Fibroblast of lung (primary cell): ENCODE measurements around the gene ACTL7A. TPM values are rescaled to one million over a fixed set of nuclear protein-coding genes. Genes with fewer than 3 reads are reported as not detected.

Source experiments
- DNase-seq, 2 donors: peaks; one replicate each; pipeline versions ENCODE4 v3.0.0 to v3.0.0-alpha.2; 2010; ENCODE audit warnings: low read depth in 2 of 2
- H2AFZ ChIP-seq: 2 replicates; pipeline ENCODE4 v1.5.1; 2012; ENCODE audit warnings: low read length, control low read depth, inconsistent platforms
- H3K27ac ChIP-seq: 2 replicates; pipeline ENCODE4 v1.5.1; 2011; ENCODE audit warnings: low read length, control low read depth; ENCODE audit not compliant: insufficient read depth
- H3K27me3 ChIP-seq: 2 replicates; pipeline ENCODE4 v1.5.1; 2011; ENCODE audit warnings: mild to moderate bottlenecking, low read length; ENCODE audit not compliant: control insufficient read depth, insufficient read depth
- H3K36me3 ChIP-seq: 2 replicates; pipeline ENCODE4 v1.5.1; 2011; ENCODE audit warnings: low read length; ENCODE audit not compliant: control insufficient read depth, insufficient read depth
- H3K4me1 ChIP-seq: 2 replicates; pipeline ENCODE4 v1.5.1; 2011; ENCODE audit warnings: low read length; ENCODE audit not compliant: control insufficient read depth, insufficient read depth; ENCODE audit errors: extremely low read depth
- H3K4me2 ChIP-seq: 2 replicates; pipeline ENCODE4 v1.5.1; 2011; ENCODE audit warnings: low read length, control low read depth; ENCODE audit not compliant: insufficient read depth; ENCODE audit errors: extremely low read depth
- H3K4me3 ChIP-seq, 4 experiments: fragments of 200-600 bp in 1 of 4; sonication (generic) in 1 of 4; replicated peaks in 1 of 4; 2 replicates each; pipeline ENCODE4 v1.5.1; 2011 to 2016; ENCODE audit warnings: low read length in 4 of 4, low read depth in 3 of 4, mild to moderate bottlenecking in 3 of 4, control low read depth in 2 of 4, inconsistent platforms in 1 of 4, mixed read lengths in 1 of 4; ENCODE audit not compliant: insufficient read depth in 1 of 4; ENCODE audit errors: control extremely low read depth in 1 of 4
- H3K79me2 ChIP-seq: 2 replicates; pipeline ENCODE4 v1.5.1; 2012; ENCODE audit warnings: mild to moderate bottlenecking, low read length, inconsistent platforms; ENCODE audit not compliant: control insufficient read depth, insufficient read depth
- H3K9ac ChIP-seq: 2 replicates; pipeline ENCODE4 v1.5.1; 2011; ENCODE audit warnings: mild to moderate bottlenecking, low read length, control low read depth; ENCODE audit not compliant: insufficient read depth
- H3K9me3 ChIP-seq: 2 replicates; pipeline ENCODE4 v1.5.1; 2012; ENCODE audit warnings: low read depth, low read length; ENCODE audit not compliant: control insufficient read depth, insufficient read depth
- H4K20me1 ChIP-seq: 2 replicates; pipeline ENCODE4 v1.5.1; 2011; ENCODE audit warnings: low read length; ENCODE audit not compliant: control insufficient read depth, insufficient read depth; ENCODE audit errors: extremely low read depth
- EZH2 ChIP-seq: IDR thresholded peaks from 2 replicates; pipeline ENCODE4 v1.5.1; 2012; ENCODE audit warnings: low read length, control low read depth, mild to moderate bottlenecking; ENCODE audit errors: missing control alignments
- polyA plus RNA-seq, 2 donors: library from polyadenylated mRNA; depleted of rRNA in 1 of 2; stranded (reverse) in 1 of 2; unstranded in 1 of 2; fragments of >200 nt; gene quantifications; 2 replicates each; pipeline ENCODE4 v1.2.1, GENCODE V29; 2011 to 2012; ENCODE audit warnings: missing spikeins in 1 of 2
- total RNA-seq: library from RNA; depleted of rRNA; stranded (reverse); fragments of >200 nt; gene quantifications from 2 replicates; pipeline ENCODE4 v1.2.1, GENCODE V29; 2014
- TF ChIP-seq, protein P1 (sequence below), 2 donors: IDR thresholded peaks in 1 of 2; conservative IDR thresholded peaks in 1 of 2; 1 replicate in 1 of 2; 2 replicates in 1 of 2; pipeline ENCODE4 v1.5.1; 2011 to 2012; ENCODE audit warnings: low read length in 2 of 2, control low read depth in 1 of 2, inconsistent platforms in 1 of 2, low read depth in 1 of 2, mild to moderate bottlenecking in 1 of 2

ACTL7A gene
- total and polyA plus RNA-seq, 2 donors (not counting 1 experiment from before 2014, with no cell fraction given) = not detected

DNA sequence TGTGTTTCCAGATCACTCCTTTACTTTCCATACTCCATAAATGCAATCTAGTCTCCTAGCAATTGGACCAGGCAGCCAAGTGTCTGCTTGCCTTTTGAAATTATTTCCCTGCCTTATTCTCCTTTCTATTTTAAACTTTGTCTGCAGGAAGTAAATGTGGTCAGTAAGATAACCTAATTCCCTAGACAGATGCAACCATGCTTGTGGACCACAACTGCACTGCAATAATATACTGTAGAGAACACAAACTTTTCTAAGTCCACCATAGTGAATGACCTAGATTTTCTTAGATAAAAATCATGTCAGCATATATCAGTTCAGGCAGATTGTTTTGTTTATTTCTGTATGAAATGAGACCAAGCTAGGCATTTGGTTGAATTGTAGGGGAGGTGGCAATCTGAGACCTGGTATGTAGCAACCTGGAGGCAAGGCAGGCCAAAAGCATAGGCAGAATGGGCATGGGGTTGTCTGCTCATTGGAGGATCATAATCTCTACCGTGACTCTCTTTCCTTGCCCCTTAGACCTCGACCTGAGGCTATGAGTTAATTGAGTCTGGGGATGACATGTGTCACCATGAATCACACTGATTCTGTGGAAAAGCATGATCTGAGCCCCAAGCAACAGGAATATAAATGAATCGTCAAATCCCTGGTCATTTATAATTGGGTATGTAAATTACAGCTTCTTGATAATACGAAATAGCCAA is 27.0 kb upstream of the ACTL7A start:
- Histone ChIP-seq H3K36me3 (no peaks in the 10 kb centered on the region), H3K9me3 (no peaks in the 10 kb centered on the region), H3K9ac (no peak overlapping the region), H3K4me3 (no peak overlapping the region), H4K20me1 (no peaks in the 10 kb centered on the region), H3K79me2 (no peaks in the 10 kb centered on the region), H3K27ac (no peak overlapping the region), H3K4me1 (no peaks in the 10 kb centered on the region), H3K27me3 (no peaks in the 10 kb centered on the region), H3K4me2 (no peak overlapping the region), H2AFZ (no peak overlapping the region)
- DNase-seq = no peak
- TF ChIP-seq EZH2 = no peak
- TF ChIP-seq, protein P1, sequence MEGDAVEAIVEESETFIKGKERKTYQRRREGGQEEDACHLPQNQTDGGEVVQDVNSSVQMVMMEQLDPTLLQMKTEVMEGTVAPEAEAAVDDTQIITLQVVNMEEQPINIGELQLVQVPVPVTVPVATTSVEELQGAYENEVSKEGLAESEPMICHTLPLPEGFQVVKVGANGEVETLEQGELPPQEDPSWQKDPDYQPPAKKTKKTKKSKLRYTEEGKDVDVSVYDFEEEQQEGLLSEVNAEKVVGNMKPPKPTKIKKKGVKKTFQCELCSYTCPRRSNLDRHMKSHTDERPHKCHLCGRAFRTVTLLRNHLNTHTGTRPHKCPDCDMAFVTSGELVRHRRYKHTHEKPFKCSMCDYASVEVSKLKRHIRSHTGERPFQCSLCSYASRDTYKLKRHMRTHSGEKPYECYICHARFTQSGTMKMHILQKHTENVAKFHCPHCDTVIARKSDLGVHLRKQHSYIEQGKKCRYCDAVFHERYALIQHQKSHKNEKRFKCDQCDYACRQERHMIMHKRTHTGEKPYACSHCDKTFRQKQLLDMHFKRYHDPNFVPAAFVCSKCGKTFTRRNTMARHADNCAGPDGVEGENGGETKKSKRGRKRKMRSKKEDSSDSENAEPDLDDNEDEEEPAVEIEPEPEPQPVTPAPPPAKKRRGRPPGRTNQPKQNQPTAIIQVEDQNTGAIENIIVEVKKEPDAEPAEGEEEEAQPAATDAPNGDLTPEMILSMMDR (conservative IDR thresholded peaks at IDR 0.05 in 1 of 2, IDR thresholded peaks at IDR 0.05 in 1 of 2; ENCODE audit: low read depth in 1 of 2, low read length in 2 of 2) = no peak

DNA sequence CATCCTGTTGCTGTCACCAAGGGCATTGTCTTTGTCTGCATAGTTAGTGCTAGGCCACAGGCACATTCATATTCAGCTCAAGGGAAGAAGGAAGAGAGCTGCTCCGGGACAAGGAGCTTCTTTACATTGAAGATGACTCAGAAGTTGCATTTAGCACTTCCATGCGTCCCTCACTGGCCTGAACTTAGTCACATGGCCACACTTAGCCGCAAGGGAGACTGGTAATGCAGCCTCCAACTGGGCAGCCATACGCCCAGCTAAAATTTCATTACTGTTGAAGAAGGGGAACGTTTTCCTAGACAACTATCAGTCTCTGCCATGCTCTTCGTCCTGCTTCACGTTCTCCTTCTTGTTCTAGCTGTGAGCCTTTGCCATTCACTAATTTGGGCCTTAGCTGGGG is 26.2 kb upstream of the ACTL7A start:
- Histone ChIP-seq H3K9me3 (no peaks in the 10 kb centered on the region), H3K36me3 (no peaks in the 10 kb centered on the region), H3K79me2 (no peaks in the 10 kb centered on the region), H3K4me3 (no peak overlapping the region), H3K27me3 (no peaks in the 10 kb centered on the region), H3K4me2 (no peak overlapping the region), H2AFZ (no peak overlapping the region), H3K9ac (no peak overlapping the region), H3K27ac (no peak overlapping the region), H4K20me1 (no peaks in the 10 kb centered on the region), H3K4me1 (no peaks in the 10 kb centered on the region)
- DNase-seq = no peak
- TF ChIP-seq, protein P1 (conservative IDR thresholded peaks at IDR 0.05 in 1 of 2, IDR thresholded peaks at IDR 0.05 in 1 of 2; ENCODE audit: low read depth in 1 of 2, low read length in 2 of 2) = no peak
- TF ChIP-seq EZH2 = no peak

DNA sequence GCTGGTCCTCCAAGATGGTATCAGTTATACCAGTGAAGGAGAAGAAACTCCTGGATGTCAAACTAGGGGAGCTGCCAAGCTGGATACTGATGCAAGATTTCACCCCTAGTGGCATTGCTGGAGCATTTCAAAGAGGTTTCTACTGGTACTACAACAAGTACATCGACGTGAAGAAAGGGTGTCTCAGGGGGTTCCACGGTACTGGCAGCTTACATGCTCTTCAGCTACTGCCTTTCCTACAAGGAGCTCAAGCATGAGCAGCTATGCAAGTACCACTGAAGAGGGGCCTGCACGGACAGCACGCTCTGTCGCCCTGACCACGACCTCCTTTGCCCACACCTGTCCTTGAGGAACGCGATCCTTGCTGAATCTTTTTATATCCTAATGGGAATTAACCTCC is 25.7 kb upstream of the ACTL7A start:
- no peaks in the 10 kb centered on the region for H3K79me2 ChIP-seq
- TF ChIP-seq EZH2 = no peak
- TF ChIP-seq, protein P1 (conservative IDR thresholded peaks at IDR 0.05 in 1 of 2, IDR thresholded peaks at IDR 0.05 in 1 of 2; ENCODE audit: low read depth in 1 of 2, low read length in 2 of 2) = no peak
- H3K4me2 ChIP-seq = no peak overlapping the region
- no peak overlapping the region for H3K4me3 ChIP-seq
- no peak for DNase-seq
- H3K9ac ChIP-seq = no peak overlapping the region
- no peak overlapping the region for H3K27ac ChIP-seq
- no peaks in the 10 kb centered on the region for H3K36me3 ChIP-seq
- no peaks in the 10 kb centered on the region for H3K4me1 ChIP-seq
- no peaks in the 10 kb centered on the region for H4K20me1 ChIP-seq
- no peaks in the 10 kb centered on the region for H3K9me3 ChIP-seq
- H3K27me3 ChIP-seq = no peaks in the 10 kb centered on the region
- H2AFZ ChIP-seq = no peak overlapping the region
